ENCODE data around the gene MSH2.
"Not testable (repeated sequence)": the region's sequence is repeated elsewhere in the genome, so short reads cannot be mapped to it uniquely, and the experiment has no call there.

Gene MSH2

GRCh38 chr2:47402805-47403608, at the start of gene MSH2:
MSH2 (plus strand) TSS chr2:47403156; CDS start chr2:47403192, 36 bp downstream.
- no peak for DNase-seq (ENCODE audit: low read depth)

- DNase-seq (ENCODE audit: low read depth), result no peak
Measured at GRCh38 chr2:47354013-47354847, 48.7 kb upstream of the MSH2 start.

GRCh38 chr2:47354848-47355204, 48.1 kb upstream of the MSH2 start:
- DNase-seq (ENCODE audit: low read depth), result no peak

GRCh38 chr2:47357483-47357882, 45.5 kb upstream of the MSH2 start:
- DNase-seq (ENCODE audit: low read depth), result no peak

- DNase-seq (ENCODE audit: low read depth), result no peak
Measured at GRCh38 chr2:47359375-47359868, 43.5 kb upstream of the MSH2 start.

GRCh38 chr2:47360283-47360682, 42.7 kb upstream of the MSH2 start:
- no peak for DNase-seq (ENCODE audit: low read depth)

- peak; percentile 89 for DNase-seq (ENCODE audit: low read depth)
Measured at GRCh38 chr2:47360927-47361326, 42.0 kb upstream of the MSH2 start.

- DNase-seq (ENCODE audit: low read depth), result not testable (repeated sequence)
Measured at GRCh38 chr2:47361505-47362229, 41.3 kb upstream of the MSH2 start.

- DNase-seq (ENCODE audit: low read depth), result no peak
Measured at GRCh38 chr2:47373747-47374146, 29.2 kb upstream of the MSH2 start.

- DNase-seq (ENCODE audit: low read depth), result no peak
Measured at GRCh38 chr2:47375307-47375706, 27.6 kb upstream of the MSH2 start.

- DNase-seq (ENCODE audit: low read depth), result no peak
Measured at GRCh38 chr2:47379384-47379783, 23.6 kb upstream of the MSH2 start.

- no peak for DNase-seq (ENCODE audit: low read depth)
Measured at GRCh38 chr2:47381408-47381807, 21.5 kb upstream of the MSH2 start.

GRCh38 chr2:47386551-47386950, 16.4 kb upstream of the MSH2 start:
- no peak for DNase-seq (ENCODE audit: low read depth)

- no peak for DNase-seq (ENCODE audit: low read depth)
Measured at GRCh38 chr2:47388888-47389287, 14.1 kb upstream of the MSH2 start.

- DNase-seq (ENCODE audit: low read depth), result no peak
Measured at GRCh38 chr2:47389692-47390091, 13.3 kb upstream of the MSH2 start.

GRCh38 chr2:47401789-47402554, 984 bp upstream of the MSH2 start:
- no peak for DNase-seq (ENCODE audit: low read depth)

GRCh38 chr2:47402555-47402804, 476 bp upstream of the MSH2 start:
- DNase-seq (ENCODE audit: low read depth), result no peak

GRCh38 chr2:47403609-47404193, 745 bp downstream of the MSH2 start:
- DNase-seq (ENCODE audit: low read depth), result no peak

GRCh38 chr2:47404356-47404755, 1.4 kb downstream of the MSH2 start:
- no peak for DNase-seq (ENCODE audit: low read depth)

GRCh38 chr2:47405757-47406156, 2.8 kb downstream of the MSH2 start:
- no peak for DNase-seq (ENCODE audit: low read depth)

GRCh38 chr2:47406649-47407330, 3.8 kb downstream of the MSH2 start:
- not testable (repeated sequence) for DNase-seq (ENCODE audit: low read depth)

All from HS-5 (cell line).